Right lobe of liver (tissue), 4 donors: ENCODE data around the gene TNS1.

ENCODE experiments used
- POLR2A ChIP-seq: fragments of 450-650 bp; IDR thresholded peaks from one replicate; pipeline ENCODE4 v1.6.1; 2017; ENCODE audit warnings: antibody characterized with exemption, mild to moderate bottlenecking
- TF ChIP-seq, protein P1 (sequence below), 4 donors: fragments of 200-600 bp in 3 of 4; fragments of 450-650 bp in 1 of 4; IDR thresholded peaks; one replicate each; pipeline versions ENCODE4 v1.5.1 to v1.8.0; 2016 to 2022; ENCODE audit warnings: antibody characterized with exemption in 4 of 4, mild to moderate bottlenecking in 2 of 4
- donor health status: DM: no; HTN: no; CAD: no.
- donor health status: DM: no; HTN: no; CAD: no.
- donor health status: DM: no; HTN: yes; CAD: no.

DNA sequence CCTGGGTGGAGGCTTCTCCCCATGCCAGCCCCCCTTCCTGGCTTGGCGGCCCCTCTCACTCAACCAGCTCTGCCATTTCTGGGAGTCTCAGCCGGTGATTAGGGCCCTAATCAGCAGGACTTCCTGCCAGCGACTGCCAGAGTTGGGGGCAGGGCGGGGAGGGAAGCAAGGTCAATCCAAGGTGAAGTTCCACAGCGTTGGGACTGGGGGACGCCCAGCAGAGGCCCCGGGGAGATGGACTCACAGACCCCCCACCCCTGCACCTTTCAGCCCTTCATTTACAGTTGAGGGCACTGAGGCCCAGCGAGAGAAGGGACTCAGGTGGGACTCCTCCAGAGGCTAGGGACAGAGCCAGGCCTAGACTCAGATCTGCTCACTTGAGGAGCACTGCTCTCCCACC is 65.3 kb downstream of the TNS1 start:
- TF ChIP-seq, protein P1, sequence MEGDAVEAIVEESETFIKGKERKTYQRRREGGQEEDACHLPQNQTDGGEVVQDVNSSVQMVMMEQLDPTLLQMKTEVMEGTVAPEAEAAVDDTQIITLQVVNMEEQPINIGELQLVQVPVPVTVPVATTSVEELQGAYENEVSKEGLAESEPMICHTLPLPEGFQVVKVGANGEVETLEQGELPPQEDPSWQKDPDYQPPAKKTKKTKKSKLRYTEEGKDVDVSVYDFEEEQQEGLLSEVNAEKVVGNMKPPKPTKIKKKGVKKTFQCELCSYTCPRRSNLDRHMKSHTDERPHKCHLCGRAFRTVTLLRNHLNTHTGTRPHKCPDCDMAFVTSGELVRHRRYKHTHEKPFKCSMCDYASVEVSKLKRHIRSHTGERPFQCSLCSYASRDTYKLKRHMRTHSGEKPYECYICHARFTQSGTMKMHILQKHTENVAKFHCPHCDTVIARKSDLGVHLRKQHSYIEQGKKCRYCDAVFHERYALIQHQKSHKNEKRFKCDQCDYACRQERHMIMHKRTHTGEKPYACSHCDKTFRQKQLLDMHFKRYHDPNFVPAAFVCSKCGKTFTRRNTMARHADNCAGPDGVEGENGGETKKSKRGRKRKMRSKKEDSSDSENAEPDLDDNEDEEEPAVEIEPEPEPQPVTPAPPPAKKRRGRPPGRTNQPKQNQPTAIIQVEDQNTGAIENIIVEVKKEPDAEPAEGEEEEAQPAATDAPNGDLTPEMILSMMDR (IDR thresholded peaks at IDR 0.05): no peak
- no peak for TF ChIP-seq POLR2A
